Bronchial epithelial cell (primary cell): Measurements from ENCODE around the gene ANKFN1. TPM values are rescaled to one million over a fixed set of nuclear protein-coding genes. Genes with fewer than 3 reads are reported as not detected.

Experiments
- DNase-seq: peaks from one replicate; pipeline ENCODE4 v3.0.0-alpha.2; 2010; ENCODE audit warnings: low read depth
- FAIRE-seq: peaks from 2 replicates; lab custom pipeline; 2011; peaks lifted over from hg19 to GRCh38; lab: Jason Lieb, UNC
- H3K27me3 ChIP-seq: 2 replicates; pipeline ENCODE4 v1.5.1; 2011; ENCODE audit warnings: low read length; ENCODE audit not compliant: control insufficient read depth, insufficient read depth
- H3K36me3 ChIP-seq: 2 replicates; pipeline ENCODE4 v1.5.1; 2011; ENCODE audit warnings: low read length; ENCODE audit not compliant: control insufficient read depth, insufficient read depth
- H3K4me3 ChIP-seq: 2 replicates; pipeline ENCODE4 v1.5.1; 2011; ENCODE audit warnings: mild to moderate bottlenecking, low read depth, low read length, control low read depth
- total RNA-seq: library from RNA; depleted of rRNA; stranded (reverse); fragments of >200 nt; gene quantifications from 2 replicates; pipeline ENCODE4 v1.2.1, GENCODE V29; 2014
- TF ChIP-seq, protein P1 (sequence below): IDR thresholded peaks from 2 replicates; pipeline ENCODE4 v1.5.1; 2011; ENCODE audit warnings: mild to moderate bottlenecking, moderate library complexity, low read length, control low read depth, inconsistent platforms; ENCODE audit not compliant: insufficient read depth, severe bottlenecking

Gene ANKFN1
- total RNA-seq, 1 donor from 2014 or later: under 0.01 TPM

DNA sequence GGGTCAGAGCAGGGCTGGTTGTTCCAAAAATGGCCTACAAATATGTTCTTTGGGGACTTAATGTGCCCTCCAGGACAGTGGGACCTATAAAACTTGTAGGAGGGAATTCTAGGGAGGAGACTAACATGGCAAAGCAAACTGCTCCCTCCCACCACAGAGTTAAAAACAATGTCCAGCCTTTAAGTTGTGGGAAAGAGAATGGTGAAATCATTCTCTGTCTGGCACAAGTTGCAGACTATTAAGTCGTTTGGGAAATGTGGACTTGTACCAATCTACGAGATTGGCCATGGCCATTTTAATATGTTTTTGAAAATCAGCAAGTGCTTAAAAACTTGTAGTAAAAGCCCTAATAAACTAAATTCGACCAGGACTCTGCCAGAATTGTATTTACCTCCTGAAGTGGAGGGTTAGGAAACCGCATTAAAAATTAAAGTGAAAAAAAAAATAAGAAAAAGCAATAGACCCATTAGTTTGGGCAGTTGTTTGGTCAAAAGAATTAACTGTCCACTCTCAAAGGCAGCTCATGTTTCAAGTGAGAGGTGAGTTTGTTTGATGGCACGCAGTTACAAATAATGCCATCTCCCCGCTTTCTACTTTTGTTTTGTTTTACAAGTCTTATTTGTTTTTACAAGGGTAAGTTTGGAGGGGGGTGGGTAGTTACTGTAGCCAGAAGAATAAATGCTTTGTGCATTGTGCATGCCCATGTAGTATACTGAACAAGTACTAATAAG is 32.4 kb downstream of the ANKFN1 start:
- Histone ChIP-seq H3K27me3 (no peaks in the 10 kb centered on the region), H3K4me3 (no peak overlapping the region), H3K36me3 (no peaks in the 10 kb centered on the region)
- DNase-seq (no peak), FAIRE-seq (no peak)
- TF ChIP-seq, protein P1, sequence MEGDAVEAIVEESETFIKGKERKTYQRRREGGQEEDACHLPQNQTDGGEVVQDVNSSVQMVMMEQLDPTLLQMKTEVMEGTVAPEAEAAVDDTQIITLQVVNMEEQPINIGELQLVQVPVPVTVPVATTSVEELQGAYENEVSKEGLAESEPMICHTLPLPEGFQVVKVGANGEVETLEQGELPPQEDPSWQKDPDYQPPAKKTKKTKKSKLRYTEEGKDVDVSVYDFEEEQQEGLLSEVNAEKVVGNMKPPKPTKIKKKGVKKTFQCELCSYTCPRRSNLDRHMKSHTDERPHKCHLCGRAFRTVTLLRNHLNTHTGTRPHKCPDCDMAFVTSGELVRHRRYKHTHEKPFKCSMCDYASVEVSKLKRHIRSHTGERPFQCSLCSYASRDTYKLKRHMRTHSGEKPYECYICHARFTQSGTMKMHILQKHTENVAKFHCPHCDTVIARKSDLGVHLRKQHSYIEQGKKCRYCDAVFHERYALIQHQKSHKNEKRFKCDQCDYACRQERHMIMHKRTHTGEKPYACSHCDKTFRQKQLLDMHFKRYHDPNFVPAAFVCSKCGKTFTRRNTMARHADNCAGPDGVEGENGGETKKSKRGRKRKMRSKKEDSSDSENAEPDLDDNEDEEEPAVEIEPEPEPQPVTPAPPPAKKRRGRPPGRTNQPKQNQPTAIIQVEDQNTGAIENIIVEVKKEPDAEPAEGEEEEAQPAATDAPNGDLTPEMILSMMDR: no peak

DNA sequence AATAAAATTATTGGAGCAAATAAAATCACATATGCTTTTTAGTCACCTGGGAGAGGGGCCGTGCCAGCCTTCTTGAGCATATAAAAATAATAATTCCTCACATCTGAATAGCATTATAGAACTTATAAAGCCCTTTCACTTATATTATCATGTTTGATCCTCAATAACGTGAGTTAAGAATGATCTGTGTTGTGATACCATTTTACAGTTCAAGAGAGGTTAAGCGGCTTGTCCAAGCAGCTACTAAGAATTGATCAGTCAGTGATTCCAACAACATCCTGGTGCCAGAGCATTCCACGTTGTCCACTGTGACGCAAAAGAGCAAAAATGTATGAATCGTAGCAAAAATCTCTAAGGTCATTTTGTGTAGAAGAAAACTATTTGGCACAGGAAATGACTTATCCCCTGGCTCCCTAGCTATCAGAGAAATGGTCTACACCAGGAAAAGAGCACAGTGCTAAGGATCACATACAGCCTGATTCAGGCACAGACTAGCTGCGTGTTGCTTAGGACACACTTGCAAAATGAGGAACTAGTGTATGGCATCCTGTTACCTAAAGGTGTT is 33.0 kb downstream of the ANKFN1 start:
- FAIRE-seq (no peak), DNase-seq (no peak)
- H3K27me3 ChIP-seq: no peaks in the 10 kb centered on the region
- H3K36me3 ChIP-seq: no peaks in the 10 kb centered on the region
- H3K4me3 ChIP-seq: no peak overlapping the region
- TF ChIP-seq, protein P1: no peak

DNA sequence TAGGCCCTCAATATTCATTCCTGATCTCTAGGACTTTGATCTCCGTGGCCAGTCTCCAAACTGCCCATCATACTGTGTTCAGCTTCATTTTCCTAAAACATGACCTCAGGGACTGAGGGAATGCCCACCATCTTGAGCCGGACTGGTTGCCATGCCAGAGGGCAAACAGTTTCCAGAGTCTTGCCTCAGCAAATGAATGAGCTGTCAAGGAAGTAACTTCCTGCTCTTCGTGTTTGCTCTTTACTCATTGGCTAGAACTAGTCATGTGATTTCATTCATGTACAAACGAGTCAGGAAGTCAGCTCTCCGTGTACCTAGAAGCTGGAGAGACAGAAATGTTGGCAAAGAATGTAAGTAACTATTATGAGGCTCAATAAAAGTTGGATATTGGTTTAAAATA is 50.2 kb downstream of the ANKFN1 start:
- H3K27me3 ChIP-seq: no peaks in the 10 kb centered on the region
- no peaks in the 10 kb centered on the region for H3K36me3 ChIP-seq
- H3K4me3 ChIP-seq: no peak overlapping the region
- FAIRE-seq: no peak
- DNase-seq: no peak
- TF ChIP-seq, protein P1: no peak

DNA sequence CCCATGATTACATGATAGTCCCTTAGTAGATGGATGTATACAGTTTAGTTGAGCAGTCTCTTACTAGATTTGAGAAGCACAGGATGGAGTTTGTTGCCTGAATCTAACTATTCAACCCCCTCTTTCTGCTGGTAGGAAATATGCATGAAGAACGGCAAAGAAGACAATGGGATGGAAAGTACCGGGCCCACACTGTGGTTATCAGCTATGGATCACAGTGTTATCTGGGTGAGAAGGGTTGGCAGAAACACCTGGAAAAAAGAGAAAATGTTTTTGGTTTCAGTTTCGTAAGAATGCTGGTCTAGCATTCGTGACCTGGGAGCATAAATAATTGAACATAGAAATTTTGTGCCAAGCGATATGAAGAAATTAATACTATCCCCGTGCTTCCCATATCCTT is 53.1 kb downstream of the ANKFN1 start:
- no peak for DNase-seq
- H3K4me3 ChIP-seq: no peak overlapping the region
- H3K36me3 ChIP-seq: no peaks in the 10 kb centered on the region
- FAIRE-seq: no peak
- H3K27me3 ChIP-seq: no peaks in the 10 kb centered on the region
- TF ChIP-seq, protein P1: no peak

DNA sequence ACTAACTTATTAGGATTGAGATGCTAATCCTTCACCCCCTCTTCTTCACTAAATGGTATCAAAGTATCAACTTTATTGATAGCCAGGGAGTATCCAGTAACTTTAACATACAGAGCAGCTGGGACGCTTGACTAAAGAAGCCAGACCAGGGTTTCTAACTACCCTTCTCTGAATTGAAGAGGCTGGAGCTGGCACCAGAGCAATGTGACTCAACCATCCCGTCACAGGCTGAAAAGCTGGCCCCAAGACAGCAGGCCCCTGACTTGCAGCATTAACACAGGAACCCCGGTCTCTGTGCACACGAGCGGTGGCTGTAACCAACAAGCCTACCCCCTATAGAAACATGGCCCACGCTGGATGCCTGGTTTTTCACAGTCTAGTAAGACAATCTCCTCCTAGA is 59.8 kb downstream of the ANKFN1 start:
- DNase-seq (no peak), FAIRE-seq (no peak)
- TF ChIP-seq, protein P1: no peak
- no peaks in the 10 kb centered on the region for H3K27me3 ChIP-seq
- no peaks in the 10 kb centered on the region for H3K36me3 ChIP-seq
- no peak overlapping the region for H3K4me3 ChIP-seq
